Measurements from ENCODE around the gene ZNF514. TPM values are rescaled to one million over a fixed set of nuclear protein-coding genes. Genes with fewer than 3 reads are reported as not detected.

The ZNF514 gene
- total RNA-seq, 1 experiment from 2014 or later = 20.0 TPM

- H3K4me3 Mint-ChIP-seq (ENCODE audit: unreplicated experiment) = peak overlapping the region; percentile 85
- Histone ChIP-seq H3K4me3 (ENCODE audit: low read depth, low read length) (peak overlapping the region; percentile 76), H3K27me3 (replicated peaks; ENCODE audit: control insufficient read depth, insufficient read depth, low read length) (no peaks in the 10 kb centered on the region), H3K4me1 (0 out of 2 replicates have a peak, but pooled peaks cover 6% of the 10 kb centered on the region), H3K36me3 (ENCODE audit: control insufficient read depth, insufficient read depth, low read length) (no peaks in the 10 kb centered on the region; the same call in 1 of the 2 replicates), H3K9me3 (0 out of 2 replicates have a peak, but pooled peaks cover 7% of the 10 kb centered on the region)
- no peaks in the 10 kb centered on the region for H3K27me3 Mint-ChIP-seq (ENCODE audit: insufficient read depth, unreplicated experiment)
- peaks cover 8% of the 10 kb centered on the region for H3K4me1 Mint-ChIP-seq (ENCODE audit: low read depth, unreplicated experiment)
- intact Hi-C loops (cut with micrococcal nuclease; ENCODE audit: unreplicated experiment) = no loop called here
- no peaks in the 10 kb centered on the region for H3K9me3 Mint-ChIP-seq (ENCODE audit: unreplicated experiment)
- no TSS peak for BruUV-seq (replicated peaks)
- TF ChIP-seq CTCF (IDR thresholded peaks at IDR 0.05; ENCODE audit: insufficient read depth in 1 of 2, low read depth in 1 of 2, low read length in 1 of 2, severe bottlenecking in 1 of 2, unreplicated experiment in 1 of 2) = no peak
- peak in 1 of 2 experiments; percentile 2 for DNase-seq
- H3K36me3 Mint-ChIP-seq (ENCODE audit: insufficient read depth, unreplicated experiment) = peaks cover 16% of the 10 kb centered on the region
- no peak overlapping the region for H3K27ac Mint-ChIP-seq (ENCODE audit: unreplicated experiment)
- ChIA-PET POLR2A (no interaction called here), CTCF (no interaction called here)
Observed at GRCh38 chr2:95158441-95158840, 1.2 kb downstream of the ZNF514 start.

- intact Hi-C loops (cut with micrococcal nuclease; ENCODE audit: unreplicated experiment) = no loop called here
- Histone ChIP-seq H3K4me3 (ENCODE audit: low read depth, low read length) (no peak overlapping the region), H3K9me3 (peaks cover 73% of the 10 kb centered on the region), H3K36me3 (ENCODE audit: control insufficient read depth, insufficient read depth, low read length) (peaks cover 6% of the 10 kb centered on the region), H3K4me1 (no peaks in the 10 kb centered on the region), H3K27me3 (replicated peaks; ENCODE audit: control insufficient read depth, insufficient read depth, low read length) (no peaks in the 10 kb centered on the region)
- no peak overlapping the region for H3K27ac Mint-ChIP-seq (ENCODE audit: unreplicated experiment)
- H3K4me3 Mint-ChIP-seq (ENCODE audit: unreplicated experiment) = no peak overlapping the region
- DNase-seq = no peak
- H3K9me3 Mint-ChIP-seq (ENCODE audit: unreplicated experiment) = peaks cover 67% of the 10 kb centered on the region
- H3K36me3 Mint-ChIP-seq (ENCODE audit: insufficient read depth, unreplicated experiment) = peaks cover 48% of the 10 kb centered on the region
- H3K4me1 Mint-ChIP-seq (ENCODE audit: low read depth, unreplicated experiment) = no peaks in the 10 kb centered on the region
- POLR2A ChIA-PET = no interaction called here
- TF ChIP-seq CTCF (IDR thresholded peaks at IDR 0.05; ENCODE audit: insufficient read depth in 1 of 2, low read depth in 1 of 2, low read length in 1 of 2, severe bottlenecking in 1 of 2, unreplicated experiment in 1 of 2) = no peak
- H3K27me3 Mint-ChIP-seq (ENCODE audit: insufficient read depth, unreplicated experiment) = no peaks in the 10 kb centered on the region
- CTCF ChIA-PET = no interaction called here
- BruUV-seq (replicated peaks) = no TSS peak
Observed at GRCh38 chr2:95149397-95149984, 10.2 kb downstream of the ZNF514 start.

DNA sequence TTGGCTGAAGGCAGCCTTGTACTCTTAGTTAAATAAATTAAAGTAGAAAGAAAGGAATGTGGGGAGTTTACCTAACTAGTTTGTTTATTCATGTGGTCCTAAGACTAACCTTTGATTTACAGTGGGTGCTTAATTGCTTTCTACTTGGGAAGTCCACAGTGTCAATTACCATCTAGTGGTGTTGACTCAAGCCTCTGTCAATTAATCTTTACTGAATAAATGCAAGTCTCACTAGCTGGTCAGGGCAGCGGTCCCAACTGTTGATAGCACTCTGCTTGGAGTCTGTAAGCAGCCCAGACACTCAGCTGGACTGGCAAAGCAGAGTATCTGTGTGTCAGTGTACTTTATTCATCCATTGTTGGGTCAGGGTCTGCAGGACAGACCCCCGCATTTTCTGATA is 15.8 kb downstream of the ZNF514 start:
- Mint-ChIP-seq H3K36me3 (ENCODE audit: insufficient read depth, unreplicated experiment) (peaks cover 13% of the 10 kb centered on the region), H3K27ac (ENCODE audit: unreplicated experiment) (no peak overlapping the region), H3K4me1 (ENCODE audit: low read depth, unreplicated experiment) (no peaks in the 10 kb centered on the region), H3K9me3 (ENCODE audit: unreplicated experiment) (peaks cover 63% of the 10 kb centered on the region), H3K27me3 (ENCODE audit: insufficient read depth, unreplicated experiment) (no peaks in the 10 kb centered on the region), H3K4me3 (ENCODE audit: unreplicated experiment) (no peak overlapping the region)
- ChIA-PET POLR2A (no interaction called here), CTCF (no interaction called here)
- BruUV-seq (replicated peaks) = no TSS peak
- DNase-seq = no peak
- H3K4me1 ChIP-seq = no peaks in the 10 kb centered on the region
- no peaks in the 10 kb centered on the region for H3K27me3 ChIP-seq (replicated peaks; ENCODE audit: control insufficient read depth, insufficient read depth, low read length)
- H3K4me3 ChIP-seq (ENCODE audit: low read depth, low read length) = no peak overlapping the region
- intact Hi-C loops (cut with micrococcal nuclease; ENCODE audit: unreplicated experiment) = no loop called here
- peaks cover 73% of the 10 kb centered on the region for H3K9me3 ChIP-seq
- no peak for TF ChIP-seq CTCF (IDR thresholded peaks at IDR 0.05; ENCODE audit: insufficient read depth in 1 of 2, low read depth in 1 of 2, low read length in 1 of 2, severe bottlenecking in 1 of 2, unreplicated experiment in 1 of 2)
- H3K36me3 ChIP-seq (ENCODE audit: control insufficient read depth, insufficient read depth, low read length) = no peaks in the 10 kb centered on the region

Data from Caco-2 (cell line).